Measurements from ENCODE around the gene ZNF766.

DNA sequence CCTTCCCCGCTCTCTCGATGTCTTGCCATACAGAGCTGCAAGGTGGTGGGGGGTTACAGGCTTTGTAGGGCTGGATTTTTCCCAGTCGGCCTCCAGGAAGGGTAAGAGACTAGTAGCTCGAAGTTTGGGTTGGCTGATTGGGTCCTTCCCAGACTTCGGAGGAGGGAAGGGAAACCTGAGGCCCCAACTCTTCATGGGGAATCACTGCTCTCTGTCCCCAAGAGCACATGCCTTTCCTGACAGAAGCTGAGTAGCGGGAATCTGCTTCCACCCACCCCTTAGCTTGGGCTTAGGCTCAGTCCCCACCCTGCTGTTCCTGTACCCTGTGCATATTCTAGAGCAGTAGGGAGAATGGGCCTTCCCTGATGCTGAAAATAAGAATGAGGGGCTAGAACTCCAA, 39.9 kb upstream of the ZNF766 start:
- TF ChIP-seq EZH2 (IDR thresholded peaks at IDR 0.05; ENCODE audit: insufficient read depth, low read length), result no peak
- TF ChIP-seq, protein P1, sequence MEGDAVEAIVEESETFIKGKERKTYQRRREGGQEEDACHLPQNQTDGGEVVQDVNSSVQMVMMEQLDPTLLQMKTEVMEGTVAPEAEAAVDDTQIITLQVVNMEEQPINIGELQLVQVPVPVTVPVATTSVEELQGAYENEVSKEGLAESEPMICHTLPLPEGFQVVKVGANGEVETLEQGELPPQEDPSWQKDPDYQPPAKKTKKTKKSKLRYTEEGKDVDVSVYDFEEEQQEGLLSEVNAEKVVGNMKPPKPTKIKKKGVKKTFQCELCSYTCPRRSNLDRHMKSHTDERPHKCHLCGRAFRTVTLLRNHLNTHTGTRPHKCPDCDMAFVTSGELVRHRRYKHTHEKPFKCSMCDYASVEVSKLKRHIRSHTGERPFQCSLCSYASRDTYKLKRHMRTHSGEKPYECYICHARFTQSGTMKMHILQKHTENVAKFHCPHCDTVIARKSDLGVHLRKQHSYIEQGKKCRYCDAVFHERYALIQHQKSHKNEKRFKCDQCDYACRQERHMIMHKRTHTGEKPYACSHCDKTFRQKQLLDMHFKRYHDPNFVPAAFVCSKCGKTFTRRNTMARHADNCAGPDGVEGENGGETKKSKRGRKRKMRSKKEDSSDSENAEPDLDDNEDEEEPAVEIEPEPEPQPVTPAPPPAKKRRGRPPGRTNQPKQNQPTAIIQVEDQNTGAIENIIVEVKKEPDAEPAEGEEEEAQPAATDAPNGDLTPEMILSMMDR (IDR thresholded peaks at IDR 0.05; ENCODE audit: insufficient read depth, low read depth, low read length), result no peak
